Measurements from ENCODE around the gene SPATA31D3. TPM values are rescaled to one million over a fixed set of nuclear protein-coding genes. Genes with fewer than 3 reads are reported as not detected.

Gene SPATA31D3
- not detected in 2 replicates for total RNA-seq

DNA sequence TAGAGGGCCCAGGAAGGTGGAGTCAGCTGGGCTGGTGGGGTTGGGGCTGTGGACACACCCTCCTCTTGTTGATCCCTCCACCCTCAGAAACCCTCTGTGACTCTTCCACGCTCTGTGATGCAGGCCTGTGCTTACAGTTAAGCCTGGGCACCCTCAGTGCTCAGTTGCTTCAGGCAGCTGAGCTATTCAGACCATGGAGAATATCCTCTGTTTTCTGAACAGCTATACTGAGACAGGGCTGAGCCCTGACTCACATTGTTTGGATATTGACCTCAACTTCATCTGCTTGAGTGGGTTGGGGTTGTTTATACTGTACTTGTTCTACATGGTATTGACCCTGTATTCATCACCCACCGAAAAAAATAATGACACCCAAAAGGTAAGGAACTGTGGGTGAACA is at the start of gene SPATA31D3:
SPATA31D3 (plus strand) TSS at position 108 of the 400 bp plus-strand sequence; CDS start at position 194, 86 bp downstream.

DNA sequence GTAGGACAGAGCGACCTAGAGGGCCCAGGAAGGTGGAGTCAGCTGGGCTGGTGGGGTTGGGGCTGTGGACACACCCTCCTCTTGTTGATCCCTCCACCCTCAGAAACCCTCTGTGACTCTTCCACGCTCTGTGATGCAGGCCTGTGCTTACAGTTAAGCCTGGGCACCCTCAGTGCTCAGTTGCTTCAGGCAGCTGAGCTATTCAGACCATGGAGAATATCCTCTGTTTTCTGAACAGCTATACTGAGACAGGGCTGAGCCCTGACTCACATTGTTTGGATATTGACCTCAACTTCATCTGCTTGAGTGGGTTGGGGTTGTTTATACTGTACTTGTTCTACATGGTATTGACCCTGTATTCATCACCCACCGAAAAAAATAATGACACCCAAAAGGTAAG is 15.0 kb upstream of the SPATA31D3 start, which contains the start of gene SPATA31D4:
SPATA31D4 (plus strand) TSS at position 124 of the 400 bp plus-strand sequence; CDS start at position 210, 86 bp downstream.

DNA sequence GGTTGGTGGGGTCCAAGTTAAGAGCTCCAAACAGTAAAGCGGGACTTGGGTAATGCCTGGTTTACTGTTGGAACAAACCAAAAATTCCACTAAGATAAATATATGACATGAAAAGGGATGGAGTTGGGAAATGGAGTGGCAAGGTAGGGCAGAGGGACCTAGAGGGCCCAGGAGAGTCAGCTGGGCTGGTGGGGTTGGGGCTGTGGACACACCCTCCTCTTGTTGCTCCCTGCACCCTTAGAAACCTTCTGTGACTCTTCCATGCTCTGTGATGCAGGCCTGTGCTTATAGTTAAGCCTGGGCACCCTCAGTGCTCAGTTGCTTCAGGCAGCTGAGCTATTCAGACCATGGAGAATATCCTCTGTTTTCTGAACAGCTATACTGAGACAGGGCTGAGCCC is 45.2 kb downstream of the SPATA31D3 start, which contains the start of gene SPATA31D1:
SPATA31D1 (plus strand) TSS at position 301 of the 400 bp plus-strand sequence; CDS start at position 348, 47 bp downstream.

Other genes with a start within 250 kb of the SPATA31D3 start
- not detected in 2 replicates for gene SPATA31D4, start 15.1 kb upstream of the SPATA31D3 start, total RNA-seq
- gene SPATA31D1, start 45.3 kb downstream of the SPATA31D3 start, total RNA-seq: not detected in 2 replicates